Neural crest cell (in vitro differentiated cells): ENCODE data around the gene SEC11A. TPM values are rescaled to one million over a fixed set of nuclear protein-coding genes. Genes with fewer than 3 reads are reported as not detected.
A peak's percentile ranks its signal among the peaks of the same experiment; 100 is the strongest.

ENCODE experiments used
- DNase-seq: peaks from one replicate; pipeline ENCODE4 v3.0.0; 2021; ENCODE audit warnings: low read depth, mixed read lengths, low spot score
- H3K27ac Mint-ChIP-seq: one replicate; pipeline ENCODE4 v1.8.0; 2021; ENCODE audit warnings: mild to moderate bottlenecking, mixed read lengths; ENCODE audit not compliant: unreplicated experiment
- H3K27me3 Mint-ChIP-seq: 2 replicates; pipeline ENCODE4 v1.8.0; 2021; ENCODE audit warnings: low read depth, mild to moderate bottlenecking, mixed read lengths
- H3K36me3 Mint-ChIP-seq: 2 replicates; pipeline ENCODE4 v1.8.0; 2021; ENCODE audit warnings: low read depth, mild to moderate bottlenecking, mixed read lengths
- H3K4me1 Mint-ChIP-seq: 2 replicates; pipeline ENCODE4 v1.8.0; 2021; ENCODE audit warnings: mixed read lengths
- H3K4me3 Mint-ChIP-seq: one replicate; pipeline ENCODE4 v1.8.0; 2021; ENCODE audit warnings: mild to moderate bottlenecking, mixed read lengths
- H3K9me3 Mint-ChIP-seq: 2 replicates; pipeline ENCODE4 v1.8.0; 2021; ENCODE audit warnings: mixed read lengths
- total RNA-seq: library from RNA; stranded (reverse); gene quantifications from 2 replicates; pipeline ENCODE4 v1.2.1, GENCODE V29; 2021
- TF ChIP-seq, protein P1 (sequence below): fragments of 200-600 bp; sonication (generic); conservative IDR thresholded peaks from 2 replicates; pipeline ENCODE4 v1.5.0; 2021; ENCODE audit warnings: antibody characterized with exemption, mild to moderate bottlenecking

The SEC11A gene
- total RNA-seq, 1 donor from 2014 or later = 201 TPM

DNA sequence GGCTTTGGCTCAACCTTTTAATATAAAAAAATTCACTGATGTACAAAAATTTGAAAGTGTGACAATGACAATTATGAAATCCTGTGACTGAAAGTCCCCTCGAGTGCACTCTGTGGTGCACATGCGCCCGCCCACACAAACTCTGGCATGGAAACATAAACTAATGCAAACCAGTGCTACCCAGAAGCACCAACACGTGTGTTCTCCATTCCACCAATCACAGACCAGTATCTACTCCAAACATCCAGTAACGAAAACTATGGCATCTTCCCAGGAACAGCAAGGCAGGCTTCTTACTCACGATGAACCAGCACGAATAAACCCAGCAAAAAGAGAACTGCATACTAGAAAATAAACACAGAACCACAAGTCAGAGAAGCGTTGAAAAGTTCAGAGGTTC lies 46.2 kb downstream of the SEC11A start:
- H3K4me3 Mint-ChIP-seq = no peak overlapping the region
- DNase-seq = no peak
- H3K27ac Mint-ChIP-seq = no peak overlapping the region
- peaks cover 25% of the 10 kb centered on the region for H3K36me3 Mint-ChIP-seq
- H3K9me3 Mint-ChIP-seq = no peaks in the 10 kb centered on the region
- no peaks in the 10 kb centered on the region for H3K4me1 Mint-ChIP-seq
- TF ChIP-seq, protein P1, sequence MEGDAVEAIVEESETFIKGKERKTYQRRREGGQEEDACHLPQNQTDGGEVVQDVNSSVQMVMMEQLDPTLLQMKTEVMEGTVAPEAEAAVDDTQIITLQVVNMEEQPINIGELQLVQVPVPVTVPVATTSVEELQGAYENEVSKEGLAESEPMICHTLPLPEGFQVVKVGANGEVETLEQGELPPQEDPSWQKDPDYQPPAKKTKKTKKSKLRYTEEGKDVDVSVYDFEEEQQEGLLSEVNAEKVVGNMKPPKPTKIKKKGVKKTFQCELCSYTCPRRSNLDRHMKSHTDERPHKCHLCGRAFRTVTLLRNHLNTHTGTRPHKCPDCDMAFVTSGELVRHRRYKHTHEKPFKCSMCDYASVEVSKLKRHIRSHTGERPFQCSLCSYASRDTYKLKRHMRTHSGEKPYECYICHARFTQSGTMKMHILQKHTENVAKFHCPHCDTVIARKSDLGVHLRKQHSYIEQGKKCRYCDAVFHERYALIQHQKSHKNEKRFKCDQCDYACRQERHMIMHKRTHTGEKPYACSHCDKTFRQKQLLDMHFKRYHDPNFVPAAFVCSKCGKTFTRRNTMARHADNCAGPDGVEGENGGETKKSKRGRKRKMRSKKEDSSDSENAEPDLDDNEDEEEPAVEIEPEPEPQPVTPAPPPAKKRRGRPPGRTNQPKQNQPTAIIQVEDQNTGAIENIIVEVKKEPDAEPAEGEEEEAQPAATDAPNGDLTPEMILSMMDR = no peak
- no peaks in the 10 kb centered on the region for H3K27me3 Mint-ChIP-seq

DNA sequence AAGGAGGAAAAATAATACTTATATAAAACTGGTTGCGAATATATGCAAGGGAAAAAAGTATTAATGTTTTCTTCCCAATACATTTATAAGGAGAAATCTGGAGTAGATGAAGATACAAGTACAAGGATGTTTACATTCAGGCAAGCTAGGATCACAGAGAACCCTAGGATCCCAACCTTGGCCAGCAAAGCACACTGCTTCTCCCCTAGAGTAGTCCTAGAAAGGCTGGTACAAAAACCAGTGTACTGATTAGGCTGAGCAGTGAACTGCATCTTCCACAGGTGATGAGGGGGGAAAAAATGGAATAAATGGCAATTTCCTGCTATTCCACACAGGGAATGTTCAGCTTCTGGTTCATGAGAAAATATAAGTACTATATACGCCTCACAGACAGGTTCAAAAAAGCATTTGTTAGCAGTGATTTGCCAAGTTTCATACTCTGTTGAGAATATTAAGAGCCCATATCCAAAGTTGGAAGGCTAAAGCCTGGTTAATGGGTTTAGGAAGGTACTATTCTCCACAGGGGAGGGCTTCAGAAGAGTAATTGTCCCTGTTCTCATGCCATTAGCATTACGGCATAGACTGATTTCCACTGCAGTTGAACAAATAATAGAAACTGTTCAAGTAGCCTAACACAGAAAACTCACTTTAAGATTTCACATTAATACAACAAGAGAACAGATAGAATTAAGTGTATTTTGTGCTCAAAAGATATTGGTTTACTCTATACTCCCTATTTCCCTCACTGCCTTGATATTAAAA lies 47.5 kb downstream of the SEC11A start:
- peaks cover 25% of the 10 kb centered on the region for H3K36me3 Mint-ChIP-seq
- no peak overlapping the region for H3K4me3 Mint-ChIP-seq
- DNase-seq = no peak
- TF ChIP-seq, protein P1 = no peak
- H3K27me3 Mint-ChIP-seq = no peaks in the 10 kb centered on the region
- no peaks in the 10 kb centered on the region for H3K4me1 Mint-ChIP-seq
- H3K27ac Mint-ChIP-seq = no peak overlapping the region
- no peaks in the 10 kb centered on the region for H3K9me3 Mint-ChIP-seq

DNA sequence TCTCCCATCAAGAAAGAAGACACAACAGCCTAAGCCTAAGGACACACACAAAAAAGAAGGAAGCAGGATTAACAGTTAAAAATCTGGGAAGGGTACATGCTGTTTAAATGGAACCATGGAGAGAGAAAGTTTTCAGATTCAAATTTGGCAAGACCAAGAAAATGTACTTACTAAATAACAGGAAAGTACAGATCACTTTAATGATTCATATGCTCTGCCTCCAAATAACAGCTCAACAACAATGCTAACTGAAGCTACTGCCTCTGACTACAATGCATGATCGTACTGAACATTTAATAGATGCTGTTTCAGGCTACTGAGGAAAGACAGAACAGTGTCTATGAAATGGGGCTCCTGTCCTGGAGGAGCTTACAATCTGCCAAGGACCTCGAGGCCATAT lies 49.6 kb downstream of the SEC11A start:
- H3K4me1 Mint-ChIP-seq = no peaks in the 10 kb centered on the region
- TF ChIP-seq, protein P1 = no peak
- no peak overlapping the region for H3K27ac Mint-ChIP-seq
- H3K27me3 Mint-ChIP-seq = no peaks in the 10 kb centered on the region
- no peak overlapping the region for H3K4me3 Mint-ChIP-seq
- no peak for DNase-seq
- peaks cover 19% of the 10 kb centered on the region for H3K36me3 Mint-ChIP-seq
- no peaks in the 10 kb centered on the region for H3K9me3 Mint-ChIP-seq

DNA sequence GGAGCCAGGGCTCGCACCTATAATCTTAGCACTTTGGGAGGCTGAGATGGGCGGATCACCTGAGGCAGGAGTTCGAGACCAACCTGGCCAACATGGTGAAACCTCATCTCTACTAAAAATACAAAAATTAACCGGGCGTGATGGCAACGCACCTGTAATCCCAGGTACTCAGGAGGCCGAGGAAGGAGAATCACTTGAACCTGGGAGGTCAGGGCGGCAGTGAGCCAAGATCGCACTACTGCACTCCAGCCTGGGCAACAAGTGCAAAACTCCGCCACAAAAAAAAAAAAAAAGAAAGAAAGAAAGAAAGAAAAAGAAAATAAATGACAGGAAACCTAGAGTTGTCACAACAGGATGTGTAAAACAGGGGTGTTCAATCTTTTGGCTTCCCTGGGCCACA lies 54.9 kb downstream of the SEC11A start:
- H3K4me3 Mint-ChIP-seq = no peak overlapping the region

DNA sequence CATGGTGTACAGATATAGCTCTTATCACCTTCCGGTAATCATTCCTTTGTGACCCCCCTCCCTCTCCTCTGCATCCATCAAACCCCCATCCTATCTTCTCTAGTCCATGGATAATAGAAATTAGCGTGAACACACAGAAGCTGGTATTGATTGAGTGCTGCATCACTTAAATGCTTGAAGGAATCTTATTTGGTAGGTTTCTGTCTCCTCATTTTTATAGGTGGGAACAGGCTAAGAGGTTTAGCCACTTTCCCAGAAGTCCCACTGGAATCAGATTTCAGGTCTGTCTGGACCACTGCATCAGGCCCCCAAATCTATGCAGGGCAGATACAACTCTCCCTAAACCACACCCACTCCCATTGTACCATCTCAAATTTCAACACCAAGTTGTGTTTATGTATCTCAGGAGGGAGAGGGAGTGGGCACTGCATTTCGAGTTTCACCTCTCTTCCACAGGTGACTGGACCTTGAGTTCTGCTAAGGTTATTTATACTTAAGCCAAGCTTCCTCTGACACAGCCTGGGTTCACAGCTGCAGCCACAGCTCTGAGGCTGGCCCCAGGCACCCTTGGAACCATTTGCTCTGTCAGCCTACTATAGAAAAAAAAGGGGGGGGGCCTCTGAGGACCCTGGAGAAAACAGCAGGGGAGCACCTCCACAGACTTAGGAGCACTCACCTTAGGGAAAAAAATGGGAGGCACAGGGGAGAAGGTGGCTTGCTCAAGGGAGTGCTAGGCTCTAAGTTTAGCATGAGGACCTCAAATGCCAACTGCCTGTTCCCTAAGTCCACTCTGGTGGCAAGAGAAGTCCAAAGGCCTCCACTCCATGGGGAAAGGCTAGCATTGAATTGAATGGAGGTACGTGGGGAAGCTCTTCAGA lies 55.8 kb downstream of the SEC11A start:
- Mint-ChIP-seq H3K4me1 (peaks cover 16% of the 10 kb centered on the region), H3K36me3 (peaks cover 2% of the 10 kb centered on the region), H3K27me3 (no peaks in the 10 kb centered on the region), H3K9me3 (no peaks in the 10 kb centered on the region), H3K4me3 (peak overlapping the region; percentile 32), H3K27ac (no peak overlapping the region)
- TF ChIP-seq, protein P1 = no peak
- no peak for DNase-seq

More for the DNA sequence above, 54.9 kb downstream of the SEC11A start:
- no peak overlapping the region for H3K27ac Mint-ChIP-seq
- peaks cover 15% of the 10 kb centered on the region for H3K4me1 Mint-ChIP-seq
- H3K27me3 Mint-ChIP-seq = no peaks in the 10 kb centered on the region
- peaks cover 7% of the 10 kb centered on the region for H3K36me3 Mint-ChIP-seq
- TF ChIP-seq, protein P1 = no peak
- no peaks in the 10 kb centered on the region for H3K9me3 Mint-ChIP-seq
- no peak for DNase-seq
